Uterus (tissue), 2 donors: ENCODE measurements around the gene SLC22A31.

Source experiments
- CTCF ChIP-seq, 4 experiments: fragments of 200-600 bp in 2 of 4; fragments of 450-650 bp in 2 of 4; sonication (generic) in 2 of 4; IDR thresholded peaks; one replicate each; pipeline ENCODE4 v1.5.1; 2016 to 2019; ENCODE audit warnings: antibody characterized with exemption in 4 of 4, mild to moderate bottlenecking in 2 of 4, moderate library complexity in 1 of 4
- POLR2A ChIP-seq, 2 donors: fragments of 450-650 bp; IDR thresholded peaks; one replicate each; pipeline ENCODE4 v1.6.1; 2016; ENCODE audit warnings: antibody characterized with exemption in 2 of 2, mild to moderate bottlenecking in 1 of 2, moderate library complexity in 1 of 2

- TF ChIP-seq POLR2A (IDR thresholded peaks at IDR 0.05) (no peak), CTCF (IDR thresholded peaks at IDR 0.05) (no peak)
These were observed 42.6 kb downstream of the SLC22A31 start for GRCh38 chr16:89157778-89158177.
